ENCODE data around the gene IYD.
A peak's percentile ranks its signal among the peaks of the same experiment; 100 is the strongest.

Gene IYD

DNA sequence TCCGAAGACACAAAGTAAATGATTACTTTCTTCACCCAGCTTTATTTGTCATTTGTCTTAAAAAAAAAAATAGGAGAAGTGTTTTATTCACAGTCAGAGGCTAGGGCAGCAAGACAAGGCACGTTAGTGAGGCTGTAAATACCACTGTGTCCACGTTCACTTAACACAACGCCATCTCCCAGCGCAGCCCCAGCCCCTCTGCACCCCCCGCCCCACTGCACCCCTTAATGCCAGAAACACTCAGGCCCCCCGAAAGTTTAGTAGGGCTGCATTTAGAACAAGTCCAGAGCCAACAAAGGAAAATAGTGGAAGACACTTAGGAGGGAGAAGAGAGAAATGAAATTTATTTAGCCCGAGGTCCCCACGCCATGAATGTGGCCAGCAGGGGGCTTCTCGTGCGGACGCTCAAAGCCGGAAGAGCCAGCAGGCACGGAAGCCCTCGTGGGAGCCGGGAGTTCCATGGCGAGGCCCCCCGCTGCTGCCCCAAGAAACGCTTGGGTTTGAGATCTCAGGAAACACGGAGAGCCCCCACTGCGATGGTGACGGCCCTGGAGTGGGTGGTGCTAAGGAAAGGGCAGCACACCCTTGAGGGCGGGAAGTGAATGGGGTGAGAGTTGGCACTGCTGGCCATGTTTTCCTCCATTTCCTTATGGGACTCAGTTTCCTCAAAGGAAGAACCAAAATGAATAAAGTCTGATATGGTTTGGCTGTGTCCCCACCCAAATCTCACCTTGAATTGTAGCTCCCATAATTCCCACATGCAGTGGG lies 50.2 kb downstream of the IYD start:
- peak; percentile 75 for DNase-seq (ENCODE audit: low read depth, low spot score)
- in situ Hi-C loops (cut with HindIII; ENCODE audit: low sequenced_read_pairs): no loop called here
- TF ChIP-seq, protein P1, sequence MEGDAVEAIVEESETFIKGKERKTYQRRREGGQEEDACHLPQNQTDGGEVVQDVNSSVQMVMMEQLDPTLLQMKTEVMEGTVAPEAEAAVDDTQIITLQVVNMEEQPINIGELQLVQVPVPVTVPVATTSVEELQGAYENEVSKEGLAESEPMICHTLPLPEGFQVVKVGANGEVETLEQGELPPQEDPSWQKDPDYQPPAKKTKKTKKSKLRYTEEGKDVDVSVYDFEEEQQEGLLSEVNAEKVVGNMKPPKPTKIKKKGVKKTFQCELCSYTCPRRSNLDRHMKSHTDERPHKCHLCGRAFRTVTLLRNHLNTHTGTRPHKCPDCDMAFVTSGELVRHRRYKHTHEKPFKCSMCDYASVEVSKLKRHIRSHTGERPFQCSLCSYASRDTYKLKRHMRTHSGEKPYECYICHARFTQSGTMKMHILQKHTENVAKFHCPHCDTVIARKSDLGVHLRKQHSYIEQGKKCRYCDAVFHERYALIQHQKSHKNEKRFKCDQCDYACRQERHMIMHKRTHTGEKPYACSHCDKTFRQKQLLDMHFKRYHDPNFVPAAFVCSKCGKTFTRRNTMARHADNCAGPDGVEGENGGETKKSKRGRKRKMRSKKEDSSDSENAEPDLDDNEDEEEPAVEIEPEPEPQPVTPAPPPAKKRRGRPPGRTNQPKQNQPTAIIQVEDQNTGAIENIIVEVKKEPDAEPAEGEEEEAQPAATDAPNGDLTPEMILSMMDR (IDR thresholded peaks at IDR 0.05; ENCODE audit: low read depth, low read length): peak; percentile 80
- peak overlapping the region; percentile 28 for H3K4me3 ChIP-seq (ENCODE audit: low read depth, low read length)

DNA sequence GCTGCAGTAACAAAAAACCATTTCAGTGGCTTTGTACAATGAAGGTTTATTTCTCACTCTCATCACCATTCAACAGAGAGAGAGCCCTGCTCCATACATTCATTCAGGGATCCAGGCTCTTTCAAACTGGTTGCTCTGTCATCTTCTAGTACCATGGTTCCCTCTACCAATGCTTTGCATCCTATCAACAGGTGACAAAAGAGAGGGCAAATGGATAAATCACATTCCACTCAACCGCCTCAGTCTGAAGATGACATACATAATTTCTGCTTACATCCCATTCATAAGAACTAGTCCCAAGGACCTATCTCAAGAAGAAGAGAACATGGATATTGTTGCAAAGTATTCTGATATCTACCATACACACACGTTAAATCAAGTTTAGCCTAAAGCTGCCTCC lies 51.6 kb downstream of the IYD start:
- in situ Hi-C loops (cut with HindIII; ENCODE audit: low sequenced_read_pairs): no loop called here
- TF ChIP-seq, protein P1 (IDR thresholded peaks at IDR 0.05; ENCODE audit: low read depth, low read length): no peak
- no peak overlapping the region for H3K4me3 ChIP-seq (ENCODE audit: low read depth, low read length)
- no peak for DNase-seq (ENCODE audit: low read depth, low spot score)

DNA sequence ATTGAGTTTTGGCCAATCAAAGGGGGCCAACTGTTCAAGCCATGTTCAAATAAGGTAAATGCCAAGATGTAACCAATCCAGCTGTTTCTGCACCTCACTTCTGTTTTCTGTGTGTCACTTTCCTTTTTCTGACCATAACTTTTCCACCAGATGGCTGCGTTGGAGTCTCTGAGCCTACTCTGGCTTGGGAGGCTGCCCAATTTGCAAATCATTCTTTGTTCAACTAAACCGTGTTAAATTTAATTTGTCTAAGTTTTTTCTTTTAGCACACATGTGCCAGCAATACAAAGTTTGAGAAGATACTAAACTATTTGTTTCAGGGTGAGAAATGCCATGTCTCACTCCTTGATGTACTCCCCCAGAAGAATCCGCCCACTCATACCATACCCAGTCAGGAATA lies 52.1 kb downstream of the IYD start:
- no peak overlapping the region for H3K4me3 ChIP-seq (ENCODE audit: low read depth, low read length)
- TF ChIP-seq, protein P1 (IDR thresholded peaks at IDR 0.05; ENCODE audit: low read depth, low read length): no peak
- in situ Hi-C loops (cut with HindIII; ENCODE audit: low sequenced_read_pairs): no loop called here
- no peak for DNase-seq (ENCODE audit: low read depth, low spot score)

DNA sequence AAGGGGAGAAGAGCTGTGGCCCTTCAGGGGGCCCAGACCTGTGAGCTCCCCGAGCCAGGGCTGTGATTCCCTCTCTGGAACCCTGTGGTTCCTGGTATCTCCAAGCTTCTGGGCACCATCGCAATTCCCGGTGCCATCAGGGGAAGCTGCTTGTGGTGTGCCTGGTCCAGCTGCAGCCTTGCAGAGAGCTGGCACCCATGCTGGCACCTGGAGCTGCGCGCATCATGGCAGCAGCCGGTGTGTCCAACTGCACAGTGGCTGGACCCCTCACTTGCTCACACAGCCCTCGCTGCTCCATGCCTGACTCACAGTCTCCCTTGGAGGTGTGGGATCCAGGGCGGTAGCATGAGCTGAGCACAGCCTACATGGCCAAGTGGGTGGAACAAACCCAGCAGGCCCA lies 56.7 kb downstream of the IYD start:
- in situ Hi-C loops (cut with HindIII; ENCODE audit: low sequenced_read_pairs): no loop called here
- TF ChIP-seq, protein P1 (IDR thresholded peaks at IDR 0.05; ENCODE audit: low read depth, low read length): no peak

DNA sequence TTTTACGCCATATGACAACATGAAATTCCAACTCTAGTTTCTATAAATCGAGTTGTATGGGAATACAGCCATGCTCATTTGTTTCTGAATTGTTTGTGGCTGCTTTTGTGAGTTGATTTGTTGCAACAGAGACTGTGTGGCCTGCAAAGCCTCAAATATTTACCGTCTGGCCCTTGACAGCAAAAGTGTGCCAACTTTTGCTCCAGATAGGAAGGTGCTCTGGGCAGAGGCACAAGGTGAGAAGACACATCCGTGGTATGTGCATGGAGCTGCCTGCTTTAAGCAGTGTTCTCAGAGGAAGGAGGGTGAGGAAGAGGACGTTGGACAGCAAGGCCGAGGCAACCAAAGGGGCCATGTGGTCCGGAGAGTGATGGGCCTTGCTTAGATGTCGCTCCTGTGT lies 57.4 kb downstream of the IYD start:
- TF ChIP-seq, protein P1 (IDR thresholded peaks at IDR 0.05; ENCODE audit: low read depth, low read length): no peak
- H3K4me3 ChIP-seq (ENCODE audit: low read depth, low read length): no peak overlapping the region
- DNase-seq (ENCODE audit: low read depth, low spot score): no peak
- in situ Hi-C loops (cut with HindIII; ENCODE audit: low sequenced_read_pairs): no loop called here

More for the DNA sequence above, 56.7 kb downstream of the IYD start:
- H3K4me3 ChIP-seq (ENCODE audit: low read depth, low read length): no peak overlapping the region
- no peak for DNase-seq (ENCODE audit: low read depth, low spot score)

DNA sequence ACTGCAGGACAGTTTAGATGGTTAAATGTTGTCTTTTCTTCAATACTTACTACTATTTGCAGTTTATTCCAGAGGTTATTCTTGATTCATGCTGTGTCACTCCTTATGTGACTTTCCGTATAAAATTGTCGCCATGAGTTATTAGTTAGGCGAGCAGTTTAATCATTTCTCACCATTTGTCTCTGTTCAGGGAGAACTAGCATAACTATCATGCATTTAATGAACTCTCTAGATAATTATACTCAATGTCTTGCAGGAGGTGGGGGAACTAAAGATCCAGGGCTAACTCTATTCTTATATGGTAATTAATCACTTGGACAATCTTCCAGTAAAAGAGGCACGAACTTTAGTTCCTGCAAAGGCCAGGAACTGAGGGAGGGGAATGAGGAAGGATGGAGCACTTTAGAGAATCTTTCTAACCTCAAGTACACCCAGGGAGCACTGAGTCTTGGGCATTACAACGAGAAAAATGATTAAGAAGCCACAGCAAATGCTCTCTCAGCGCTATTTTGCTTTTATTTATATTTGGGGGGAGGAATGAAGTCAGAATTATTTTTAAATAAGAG lies 58.3 kb downstream of the IYD start:
- in situ Hi-C loops (cut with HindIII; ENCODE audit: low sequenced_read_pairs): no loop called here
- TF ChIP-seq, protein P1 (IDR thresholded peaks at IDR 0.05; ENCODE audit: low read depth, low read length): no peak

More for the DNA sequence above, 58.3 kb downstream of the IYD start:
- no peak for DNase-seq (ENCODE audit: low read depth, low spot score)
- H3K4me3 ChIP-seq (ENCODE audit: low read depth, low read length): no peak overlapping the region
